Right kidney (tissue), 9 donors: ENCODE data around the gene HS3ST4.

ENCODE experiments used
- DNase-seq: peaks from one replicate; pipeline ENCODE4 v3.0.0-alpha.2; 2016
- long read RNA-seq, 8 donors: transcript quantifications; one replicate each; lab custom pipeline, GENCODE V29; 2026

The HS3ST4 gene
- long read RNA-seq, donor 1: 0 reads
- long read RNA-seq, donor 2: 0 reads
- long read RNA-seq, donor 3: 0 reads
- long read RNA-seq, donor 4: 0 reads
- long read RNA-seq, donor 5: 0 reads
- long read RNA-seq, donor 6: 0 reads
- long read RNA-seq, donor 7: 0 reads
- long read RNA-seq, donor 8: 0 reads

- DNase-seq: peak; percentile 36
These were observed at the start of gene HS3ST4 for GRCh38 chr16:25691519-25692091. TSS of gene HS3ST4 (plus strand) at chr16:25691959.

GRCh38 chr16:25643633-25644032, 48.1 kb upstream of the HS3ST4 start:
- no peak for DNase-seq

GRCh38 chr16:25656639-25657038, 35.1 kb upstream of the HS3ST4 start:
- no peak for DNase-seq

GRCh38 chr16:25676820-25677219, 14.9 kb upstream of the HS3ST4 start:
- DNase-seq: no peak

- no peak for DNase-seq
These were observed 12.2 kb upstream of the HS3ST4 start for GRCh38 chr16:25679511-25679910.

GRCh38 chr16:25689137-25689836, 2.5 kb upstream of the HS3ST4 start:
- DNase-seq: no peak

- no peak for DNase-seq
These were observed 1.1 kb upstream of the HS3ST4 start for GRCh38 chr16:25690552-25691143.

GRCh38 chr16:25692351-25692741, 587 bp downstream of the HS3ST4 start:
- DNase-seq: peak; percentile 42

- peak; percentile 47 for DNase-seq
These were observed 1.2 kb downstream of the HS3ST4 start for GRCh38 chr16:25692742-25693508.

- no peak for DNase-seq
These were observed 1.9 kb downstream of the HS3ST4 start for GRCh38 chr16:25693631-25694030.

GRCh38 chr16:25699069-25699468, 7.3 kb downstream of the HS3ST4 start:
- DNase-seq: no peak

GRCh38 chr16:25700547-25700946, 8.8 kb downstream of the HS3ST4 start:
- no peak for DNase-seq

- DNase-seq: no peak
These were observed 15.8 kb downstream of the HS3ST4 start for GRCh38 chr16:25707553-25707952.

GRCh38 chr16:25707982-25708583, 16.3 kb downstream of the HS3ST4 start:
- no peak for DNase-seq

GRCh38 chr16:25709213-25709612, 17.5 kb downstream of the HS3ST4 start:
- DNase-seq: no peak

- no peak for DNase-seq
These were observed 22.2 kb downstream of the HS3ST4 start for GRCh38 chr16:25713785-25714570.

- no peak for DNase-seq
These were observed 24.4 kb downstream of the HS3ST4 start for GRCh38 chr16:25716186-25716585.

GRCh38 chr16:25721439-25721838, 29.7 kb downstream of the HS3ST4 start:
- DNase-seq: no peak

- DNase-seq: no peak
These were observed 34.8 kb downstream of the HS3ST4 start for GRCh38 chr16:25726430-25727098.

- no peak for DNase-seq
These were observed 37.6 kb downstream of the HS3ST4 start for GRCh38 chr16:25729188-25729915.
